ENCODE results near the gene CNST. TPM values are rescaled to one million over a fixed set of nuclear protein-coding genes. Genes with fewer than 3 reads are reported as not detected.
"Not testable (repeated sequence)": the region's sequence is repeated elsewhere in the genome, so short reads cannot be mapped to it uniquely, and the experiment has no call there.

Gene CNST
- total and polyA plus RNA-seq, 7 experiments from 2014 or later, result 30.5 to 111 (median 77.5) TPM

DNA sequence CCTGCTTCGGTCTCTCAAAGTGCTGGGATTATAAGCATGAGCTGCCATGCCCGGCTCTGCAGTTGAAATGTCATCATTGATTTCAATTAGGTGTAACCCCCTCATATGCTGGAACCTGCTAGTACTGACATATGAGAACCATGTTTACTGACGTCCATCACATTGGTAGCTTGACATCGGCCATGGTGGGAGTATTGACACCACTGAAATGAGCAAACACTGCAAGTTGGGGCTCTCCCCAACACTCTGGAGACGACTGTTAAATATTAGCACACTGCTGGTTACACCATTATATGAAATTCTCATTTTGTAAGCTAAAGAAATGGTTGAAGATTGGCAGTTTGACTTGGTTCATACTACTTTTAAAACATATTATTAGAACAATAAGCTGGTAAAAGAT is 63.7 kb downstream of the CNST start:
- H3K9me3 ChIP-seq (ENCODE audit: control insufficient read depth in 2 of 3, low read length in 3 of 3), result no peaks in the 10 kb centered on the region
- H3K27ac Mint-ChIP-seq, result peak overlapping the region in 1 of 9 donors; percentile 47
- H3K36me3 Mint-ChIP-seq, result peaks cover 10 to 41% (median 29%) of the 10 kb centered on the region in 5 donors
- intact Hi-C loops (cut with micrococcal nuclease), result no loop called here
- no peak overlapping the region for H3K4me3 ChIP-seq (ENCODE audit: low read length)
- CTCF ChIA-PET, result no interaction called here
- no peak for DNase-seq
- no peaks in the 10 kb centered on the region for H3K27me3 ChIP-seq (ENCODE audit: control insufficient read depth in 2 of 2, insufficient read depth in 2 of 2, low read length in 2 of 2)
- no peak for ATAC-seq
- peaks cover 0 to 47% (median 5%) of the 10 kb centered on the region in 3 experiments for H3K36me3 ChIP-seq (ENCODE audit: control insufficient read depth in 2 of 3, insufficient read depth in 3 of 3, low read length in 3 of 3)
- peaks cover 3 to 26% (median 15%) of the 10 kb centered on the region in 7 donors for H3K4me1 Mint-ChIP-seq
- H3K4me3 Mint-ChIP-seq, result no peak overlapping the region
- POLR2A ChIA-PET, result no interaction called here
- H3K27me3 Mint-ChIP-seq, result no peaks in the 10 kb centered on the region
- no peak overlapping the region for H3K27ac ChIP-seq (ENCODE audit: low read depth, low read length)
- no peaks in the 10 kb centered on the region for H3K9me3 Mint-ChIP-seq
- no peaks in the 10 kb centered on the region for H3K4me1 ChIP-seq (ENCODE audit: control insufficient read depth in 2 of 2, insufficient read depth in 2 of 2, low read length in 2 of 2)

GRCh38 chr1:246631426-246631825 is 65.2 kb downstream of the CNST start:
- DNase-seq (no peak), ATAC-seq (no peak)
- no peaks in the 10 kb centered on the region for H3K9me3 ChIP-seq (ENCODE audit: control insufficient read depth in 2 of 3, low read length in 3 of 3)
- H3K9me3 Mint-ChIP-seq, result no peaks in the 10 kb centered on the region
- ChIA-PET CTCF (no interaction called here), POLR2A (no interaction called here)
- H3K36me3 ChIP-seq (ENCODE audit: control insufficient read depth in 2 of 3, insufficient read depth in 3 of 3, low read length in 3 of 3), result peaks cover 0 to 47% (median 5%) of the 10 kb centered on the region in 3 experiments
- intact Hi-C loops (cut with micrococcal nuclease), result no loop called here
- H3K4me3 ChIP-seq (ENCODE audit: low read length), result no peak overlapping the region
- no peak overlapping the region for H3K27ac ChIP-seq (ENCODE audit: low read depth, low read length)
- peak overlapping the region in 1 of 9 donors; percentile 12 for H3K27ac Mint-ChIP-seq
- no peaks in the 10 kb centered on the region for H3K27me3 Mint-ChIP-seq
- no peak overlapping the region for H3K4me3 Mint-ChIP-seq
- H3K4me1 ChIP-seq (ENCODE audit: control insufficient read depth in 2 of 2, insufficient read depth in 2 of 2, low read length in 2 of 2), result no peaks in the 10 kb centered on the region
- H3K4me1 Mint-ChIP-seq, result peaks cover 2 to 26% (median 12%) of the 10 kb centered on the region in 7 donors
- H3K27me3 ChIP-seq (ENCODE audit: control insufficient read depth in 2 of 2, insufficient read depth in 2 of 2, low read length in 2 of 2), result no peaks in the 10 kb centered on the region
- peaks cover 10 to 44% (median 29%) of the 10 kb centered on the region in 5 donors for H3K36me3 Mint-ChIP-seq

- H3K4me1 Mint-ChIP-seq, result peaks cover under 1 to 17% (median 4%) of the 10 kb centered on the region in 7 donors
- no peaks in the 10 kb centered on the region for H3K27me3 Mint-ChIP-seq
- Histone ChIP-seq H3K36me3 (ENCODE audit: control insufficient read depth in 2 of 3, insufficient read depth in 3 of 3, low read length in 3 of 3) (peaks cover under 1 to 53% (median 5%) of the 10 kb centered on the region in 3 experiments), H3K27ac (ENCODE audit: low read depth, low read length) (no peak overlapping the region), H3K4me1 (ENCODE audit: control insufficient read depth in 2 of 2, insufficient read depth in 2 of 2, low read length in 2 of 2) (no peaks in the 10 kb centered on the region), H3K4me3 (ENCODE audit: low read length) (no peak overlapping the region), H3K27me3 (ENCODE audit: control insufficient read depth in 2 of 2, insufficient read depth in 2 of 2, low read length in 2 of 2) (no peaks in the 10 kb centered on the region), H3K9me3 (ENCODE audit: control insufficient read depth in 2 of 3, low read length in 3 of 3) (no peaks in the 10 kb centered on the region)
- no peak overlapping the region for H3K4me3 Mint-ChIP-seq
- peaks cover under 1 to 34% (median 19%) of the 10 kb centered on the region in 5 donors for H3K36me3 Mint-ChIP-seq
- intact Hi-C loops (cut with micrococcal nuclease), result no loop called here
- no peak for ATAC-seq
- peak overlapping the region in 4 of 9 donors; percentile 39 to 46 (median 43) for H3K27ac Mint-ChIP-seq
- ChIA-PET POLR2A (no interaction called here), CTCF (no interaction called here)
- H3K9me3 Mint-ChIP-seq, result no peaks in the 10 kb centered on the region
- no peak for DNase-seq
Observed at GRCh38 chr1:246632281-246633168, 66.3 kb downstream of the CNST start.

DNA sequence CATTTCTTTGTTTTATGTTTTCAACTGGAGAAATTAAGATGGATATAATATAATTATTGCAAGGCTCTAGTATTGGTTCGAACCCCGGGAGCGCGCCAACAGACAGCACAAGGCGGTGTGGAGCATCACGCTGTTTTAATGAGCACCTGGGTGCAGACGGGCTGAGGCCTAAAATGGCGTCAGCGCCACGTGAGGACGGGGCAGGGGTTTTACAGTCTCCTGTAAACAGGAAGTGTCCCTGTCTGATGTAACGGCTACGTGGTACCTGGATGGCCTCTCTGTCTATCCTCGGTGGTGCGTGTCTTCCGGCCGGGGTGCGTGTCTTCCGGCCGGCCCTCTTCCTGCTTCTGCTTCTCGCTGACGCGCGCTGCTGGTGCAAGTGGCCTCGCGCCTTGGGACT is 68.4 kb downstream of the CNST start:
- ATAC-seq; DNase-seq; H3K27me3 Mint-ChIP-seq; H3K27me3 ChIP-seq (ENCODE audit: control insufficient read depth in 2 of 2, insufficient read depth in 2 of 2, low read length in 2 of 2); intact Hi-C loops (cut with micrococcal nuclease); H3K9me3 ChIP-seq (ENCODE audit: control insufficient read depth in 2 of 3, low read length in 3 of 3); H3K27ac Mint-ChIP-seq; H3K4me1 ChIP-seq (ENCODE audit: control insufficient read depth in 2 of 2, insufficient read depth in 2 of 2, low read length in 2 of 2); H3K4me1 Mint-ChIP-seq; H3K27ac ChIP-seq (ENCODE audit: low read depth, low read length); CTCF ChIA-PET; POLR2A ChIA-PET; H3K9me3 Mint-ChIP-seq; H3K4me3 ChIP-seq (ENCODE audit: low read length); H3K4me3 Mint-ChIP-seq: not testable (repeated sequence)
- H3K36me3 Mint-ChIP-seq, result peaks cover 0 to 31% (median 17%) of the 10 kb centered on the region in 5 donors
- peaks cover 4 to 66% (median 5%) of the 10 kb centered on the region in 3 experiments for H3K36me3 ChIP-seq (ENCODE audit: control insufficient read depth in 2 of 3, insufficient read depth in 3 of 3, low read length in 3 of 3)

- Mint-ChIP-seq H3K9me3 (peaks cover 0 to 5% (median 0%) of the 10 kb centered on the region in 11 donors), H3K27me3 (no peaks in the 10 kb centered on the region), H3K36me3 (peaks cover 9 to 38% (median 17%) of the 10 kb centered on the region in 5 donors), H3K4me3 (no peak overlapping the region), H3K27ac (no peak overlapping the region), H3K4me1 (peaks cover 0 to 9% (median 0%) of the 10 kb centered on the region in 7 donors)
- Histone ChIP-seq H3K4me1 (ENCODE audit: control insufficient read depth in 2 of 2, insufficient read depth in 2 of 2, low read length in 2 of 2) (no peaks in the 10 kb centered on the region), H3K27ac (ENCODE audit: low read depth, low read length) (no peak overlapping the region), H3K4me3 (ENCODE audit: low read length) (no peak overlapping the region), H3K36me3 (ENCODE audit: control insufficient read depth in 2 of 3, insufficient read depth in 3 of 3, low read length in 3 of 3) (peaks cover 0 to 72% (median 4%) of the 10 kb centered on the region in 3 experiments), H3K27me3 (ENCODE audit: control insufficient read depth in 2 of 2, insufficient read depth in 2 of 2, low read length in 2 of 2) (no peaks in the 10 kb centered on the region), H3K9me3 (ENCODE audit: control insufficient read depth in 2 of 3, low read length in 3 of 3) (no peaks in the 10 kb centered on the region)
- CTCF ChIA-PET, result no interaction called here
- intact Hi-C loops (cut with micrococcal nuclease), result no loop called here
- POLR2A ChIA-PET, result interaction anchor here (0.6 kb wide), 1 partner anchor 61 kb away, joined by 4 read pairs; no protein-coding TSS in a partner anchor
- no peak for DNase-seq
- ATAC-seq, result no peak
Observed at GRCh38 chr1:246638941-246639655, 72.8 kb downstream of the CNST start.

DNA sequence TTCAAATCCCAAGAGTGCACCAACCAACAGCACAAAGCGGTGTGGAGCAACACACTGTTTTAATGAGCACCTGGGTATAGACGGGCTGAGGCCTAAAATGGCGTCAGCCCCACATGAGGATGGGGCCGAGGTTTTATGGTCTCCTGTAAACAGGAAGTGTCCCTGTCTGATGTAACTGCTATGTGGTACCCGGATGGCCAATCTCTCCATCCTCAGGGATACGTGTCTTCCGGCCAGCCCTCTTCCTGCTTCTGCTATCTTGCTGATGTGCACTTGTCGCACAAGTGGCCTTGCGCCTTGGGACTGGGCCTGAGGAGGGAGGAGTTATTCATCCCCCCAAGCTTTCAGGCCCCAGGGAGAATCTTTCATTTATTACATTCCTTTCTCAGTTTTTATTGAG is 73.5 kb downstream of the CNST start:
- H3K9me3 ChIP-seq (ENCODE audit: control insufficient read depth in 2 of 3, low read length in 3 of 3), result no peaks in the 10 kb centered on the region
- Mint-ChIP-seq H3K9me3 (peaks cover 0 to 5% (median 0%) of the 10 kb centered on the region in 11 donors), H3K27me3 (no peaks in the 10 kb centered on the region), H3K27ac (peak overlapping the region in 1 of 9 donors; percentile 56), H3K4me3 (no peak overlapping the region), H3K4me1 (peaks cover 0 to 9% (median 4%) of the 10 kb centered on the region in 7 donors), H3K36me3 (peaks cover 13 to 36% (median 19%) of the 10 kb centered on the region in 5 donors)
- no peaks in the 10 kb centered on the region for H3K27me3 ChIP-seq (ENCODE audit: control insufficient read depth in 2 of 2, insufficient read depth in 2 of 2, low read length in 2 of 2)
- no peak overlapping the region for H3K27ac ChIP-seq (ENCODE audit: low read depth, low read length)
- no peak overlapping the region for H3K4me3 ChIP-seq (ENCODE audit: low read length)
- intact Hi-C loops (cut with micrococcal nuclease), result no loop called here
- no peaks in the 10 kb centered on the region for H3K4me1 ChIP-seq (ENCODE audit: control insufficient read depth in 2 of 2, insufficient read depth in 2 of 2, low read length in 2 of 2)
- DNase-seq, result no peak
- no peak for ATAC-seq
- ChIA-PET POLR2A (no interaction called here), CTCF (no interaction called here)
- H3K36me3 ChIP-seq (ENCODE audit: control insufficient read depth in 2 of 3, insufficient read depth in 3 of 3, low read length in 3 of 3), result peaks cover 2 to 71% (median 7%) of the 10 kb centered on the region in 3 experiments
